ENCODE results near the gene ZNF277. TPM values are rescaled to one million over a fixed set of nuclear protein-coding genes. Genes with fewer than 3 reads are reported as not detected.

Gene ZNF277
- total RNA-seq, 1 experiment from 2014 or later, result 21.3 TPM

DNA sequence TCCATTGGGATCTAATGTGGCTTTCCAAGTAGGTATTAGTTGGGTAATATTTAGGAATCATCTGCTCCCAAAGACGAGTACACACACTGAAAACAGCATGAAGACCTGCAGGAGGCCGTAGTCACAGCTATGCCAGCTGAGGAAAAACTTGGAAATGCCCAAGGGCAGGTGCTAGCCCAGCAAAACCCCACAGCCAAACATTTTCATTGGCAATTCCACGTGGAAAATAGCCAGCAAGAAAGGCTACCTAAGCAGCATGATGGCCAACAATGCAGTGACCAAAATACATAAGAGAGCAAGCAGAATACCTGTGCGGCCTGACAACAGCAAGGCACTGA, 33.0 kb upstream of the ZNF277 start:
- H3K9me3 ChIP-seq (ENCODE audit: control insufficient read depth in 1 of 2, insufficient read depth in 1 of 2, low read depth in 1 of 2, low read length in 2 of 2), result no peaks in the 10 kb centered on the region
- H3K79me2 ChIP-seq (ENCODE audit: insufficient read depth, low read length), result no peaks in the 10 kb centered on the region
- H3K4me2 ChIP-seq (ENCODE audit: low read length), result no peak overlapping the region
- ChIA-PET POLR2A (no interaction called here), RAD21 (ENCODE audit: low non-redundant PET in 1 of 2, low total read pairs in 2 of 2, uncharacterized antibody in 2 of 2, unreplicated experiment in 2 of 2) (no interaction called here), CTCF (no interaction called here)
- H3K27me3 ChIP-seq (ENCODE audit: insufficient read depth, low read length), result 0 out of 2 replicates have a peak, but pooled peaks cover 4% of the 10 kb centered on the region
- intact Hi-C loops (cut with micrococcal nuclease), result no loop called here
- BruUV-seq (replicated peaks), result no TSS peak
- no peak overlapping the region for H3K27ac ChIP-seq (ENCODE audit: low read depth, low read length)
- H4K20me1 ChIP-seq (ENCODE audit: insufficient read depth), result no peaks in the 10 kb centered on the region
- no peak for TF ChIP-seq CTCF (IDR thresholded peaks at IDR 0.05 in 2 of 3, conservative IDR thresholded peaks at IDR 0.05 in 1 of 3; ENCODE audit: borderline replicate concordance in 1 of 3, insufficient read depth in 1 of 3, low read depth in 2 of 3, low read length in 2 of 3)
- no peak for TF ChIP-seq REST (IDR thresholded peaks at IDR 0.05; ENCODE audit: low read depth)
- TF ChIP-seq CEBPB (IDR thresholded peaks at IDR 0.05; ENCODE audit: low read depth), result no peak
- TF ChIP-seq, protein P1, sequence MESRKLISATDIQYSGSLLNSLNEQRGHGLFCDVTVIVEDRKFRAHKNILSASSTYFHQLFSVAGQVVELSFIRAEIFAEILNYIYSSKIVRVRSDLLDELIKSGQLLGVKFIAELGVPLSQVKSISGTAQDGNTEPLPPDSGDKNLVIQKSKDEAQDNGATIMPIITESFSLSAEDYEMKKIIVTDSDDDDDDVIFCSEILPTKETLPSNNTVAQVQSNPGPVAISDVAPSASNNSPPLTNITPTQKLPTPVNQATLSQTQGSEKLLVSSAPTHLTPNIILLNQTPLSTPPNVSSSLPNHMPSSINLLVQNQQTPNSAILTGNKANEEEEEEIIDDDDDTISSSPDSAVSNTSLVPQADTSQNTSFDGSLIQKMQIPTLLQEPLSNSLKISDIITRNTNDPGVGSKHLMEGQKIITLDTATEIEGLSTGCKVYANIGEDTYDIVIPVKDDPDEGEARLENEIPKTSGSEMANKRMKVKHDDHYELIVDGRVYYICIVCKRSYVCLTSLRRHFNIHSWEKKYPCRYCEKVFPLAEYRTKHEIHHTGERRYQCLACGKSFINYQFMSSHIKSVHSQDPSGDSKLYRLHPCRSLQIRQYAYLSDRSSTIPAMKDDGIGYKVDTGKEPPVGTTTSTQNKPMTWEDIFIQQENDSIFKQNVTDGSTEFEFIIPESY (IDR thresholded peaks at IDR 0.05; ENCODE audit: extremely low read depth, insufficient replicate concordance, low read length), result no peak
- no peak overlapping the region for H3K9ac ChIP-seq (ENCODE audit: low read length)
- no peaks in the 10 kb centered on the region for H3K9me2 ChIP-seq (ENCODE audit: insufficient read depth)
- DNase-seq (ENCODE audit: low read depth, low spot score) (no peak), ATAC-seq (no peak)
- H2AFZ ChIP-seq (ENCODE audit: low read depth, low read length, poor library complexity, severe bottlenecking), result no peak overlapping the region
- no peaks in the 10 kb centered on the region for H3K36me3 ChIP-seq (ENCODE audit: control insufficient read depth in 1 of 2, insufficient read depth in 2 of 2, low read length in 2 of 2)
- no peak overlapping the region for H3K4me3 ChIP-seq (replicated peaks in 1 of 2; ENCODE audit: low read depth in 1 of 2, low read length in 2 of 2)
- no peaks in the 10 kb centered on the region for H3K4me1 ChIP-seq (ENCODE audit: control insufficient read depth in 1 of 2, insufficient read depth in 2 of 2, low read length in 2 of 2)

Data from HCT116 (cell line).